K562 (cell line): ENCODE data around the gene MAML3. TPM values are rescaled to one million over a fixed set of nuclear protein-coding genes. Genes with fewer than 3 reads are reported as not detected.

Source experiments
- ATAC-seq: fragments of 200-7000 bp; cut with Tn5 transposase; 3 replicates; pipeline ENCODE4 v1.9.1; 2020; ENCODE audit warnings: moderate library complexity
- BruUV-seq: library from RNA; stranded (reverse); fragments of 400-500 nt; replicated peaks from 2 replicates; lab custom pipeline; 2021; lab: Mats Ljungman, UMichigan
- CTCF ChIA-PET: fragments of 300-600 bp; formaldehyde crosslinking; extraction: SDS; loops from one replicate; lab custom pipeline; 2021; ENCODE audit warnings: low intra/inter-chr PET ratio; lab: Yijun Ruan, JAX
- POLR2A ChIA-PET: fragments of 300-600, 350-650 bp; sonication (Branson Sonifier 250); formaldehyde crosslinking; extraction: SDS; loops from one replicate; lab custom pipeline; 2021; ENCODE audit warnings: antibody characterized with exemption, inconsistent platforms; lab: Yijun Ruan, JAX
- DNase-seq, 4 experiments: peaks; one replicate each; pipeline versions ENCODE4 v3.0.0 to v3.0.0-alpha.2; 2011 to 2018; ENCODE audit warnings: low spot score in 3 of 4, mixed read lengths in 3 of 4; ENCODE audit errors: extremely low read depth in 1 of 4
- FAIRE-seq: peaks from 2 replicates; lab custom pipeline; 2011; peaks lifted over from hg19 to GRCh38; lab: Jason Lieb, UNC
- H2AFZ ChIP-seq: 2 replicates; pipeline ENCODE4 v1.6.0; 2011; ENCODE audit warnings: low read depth, low read length, control low read depth, inconsistent platforms
- H3K27ac ChIP-seq: fragments of 200-600 bp; 3 replicates; pipeline ENCODE4 v1.8.0; 2011; ENCODE audit warnings: low read depth, mild to moderate bottlenecking, control low read depth, inconsistent platforms, low read length, moderate library complexity, mixed read lengths; ENCODE audit errors: extremely low read depth
- H3K27me3 ChIP-seq, 2 experiments: fragments of 300-600 bp in 1 of 2; 2 replicates in 1 of 2; 3 replicates in 1 of 2; pipeline versions ENCODE4 v1.6.0 to v1.8.0; 2011; ENCODE audit warnings: inconsistent platforms in 2 of 2, low read length in 2 of 2, mild to moderate bottlenecking in 1 of 2, mixed read lengths in 1 of 2, moderate library complexity in 1 of 2; ENCODE audit not compliant: control insufficient read depth in 2 of 2, insufficient read depth in 2 of 2
- H3K36me3 ChIP-seq: fragments of 300-600 bp; 3 replicates; pipeline ENCODE4 v1.8.0; 2011; ENCODE audit warnings: mild to moderate bottlenecking, low read length, inconsistent platforms; ENCODE audit not compliant: control insufficient read depth, insufficient read depth
- H3K4me1 ChIP-seq, 2 experiments: fragments of 200-600 bp in 1 of 2; replicated peaks in 1 of 2; 2 replicates in 1 of 2; 3 replicates in 1 of 2; pipeline versions ENCODE4 v1.5.1 to v1.8.0; 2011; ENCODE audit warnings: inconsistent platforms in 2 of 2, low read length in 2 of 2, mild to moderate bottlenecking in 1 of 2, mixed read lengths in 1 of 2, moderate library complexity in 1 of 2; ENCODE audit not compliant: control insufficient read depth in 2 of 2, insufficient read depth in 2 of 2
- H3K4me2 ChIP-seq: 2 replicates; pipeline ENCODE4 v1.6.1; 2011; ENCODE audit warnings: low read length, control low read depth, inconsistent platforms, mixed read lengths; ENCODE audit not compliant: insufficient read depth
- H3K4me3 ChIP-seq: fragments of 200-600 bp; sonication (generic), shearing (Covaris generic); 2 replicates; pipeline ENCODE4 v1.5.1; 2016; ENCODE audit warnings: control low read depth, inconsistent platforms
- H3K79me2 ChIP-seq: fragments of 200-600 bp; 3 replicates; pipeline ENCODE4 v1.8.0; 2011; ENCODE audit warnings: low read length, inconsistent platforms; ENCODE audit not compliant: control insufficient read depth, insufficient read depth
- H3K9ac ChIP-seq, 2 experiments: 2 replicates each; pipeline versions ENCODE4 v1.6.0 to v1.6.1; 2011; ENCODE audit warnings: low read depth in 2 of 2, low read length in 2 of 2, control low read depth in 1 of 2, inconsistent platforms in 1 of 2, mild to moderate bottlenecking in 1 of 2, mixed read lengths in 1 of 2; ENCODE audit not compliant: insufficient read depth in 1 of 2
- H3K9me1 ChIP-seq: one replicate; pipeline ENCODE4 v1.6.0; 2011; ENCODE audit warnings: inconsistent platforms, mild to moderate bottlenecking, low read length, moderate library complexity; ENCODE audit not compliant: control insufficient read depth, insufficient read depth
- H3K9me3 ChIP-seq: replicated peaks from 2 replicates; pipeline ENCODE4 v1.5.1; 2011; ENCODE audit warnings: low read depth, low read length, inconsistent platforms; ENCODE audit not compliant: control insufficient read depth, insufficient read depth
- H4K20me1 ChIP-seq: replicated peaks from 2 replicates; pipeline ENCODE4 v1.6.1; 2011; ENCODE audit warnings: low read length, inconsistent platforms, mixed read lengths; ENCODE audit not compliant: control insufficient read depth, insufficient read depth
- ATF7 ChIP-seq: fragments of 450-650 bp; IDR thresholded peaks from 2 replicates; pipeline ENCODE4 v1.7.1; 2014; ENCODE audit warnings: mild to moderate bottlenecking, moderate library complexity
- BHLHE40 ChIP-seq: IDR thresholded peaks from 2 replicates; pipeline ENCODE4 v1.6.1; 2011; ENCODE audit warnings: low read length, improper control_type of control experiment
- CBFA2T3 ChIP-seq: fragments of 450-650 bp; IDR thresholded peaks from 2 replicates; pipeline ENCODE4 v1.6.1; 2017
- MAX ChIP-seq: sonication (generic); formaldehyde crosslinking; IDR thresholded peaks from 2 replicates; pipeline ENCODE4 v1.9.0; 2022; ENCODE audit warnings: mild to moderate bottlenecking, missing genetic modification reagents
- MCM5 ChIP-seq: fragments of 450-650 bp; IDR thresholded peaks from 2 replicates; pipeline ENCODE4 v1.6.1; 2016; ENCODE audit warnings: low read depth
- MEF2D ChIP-seq: conservative IDR thresholded peaks from 2 replicates; pipeline ENCODE4 v1.6.1; 2016; ENCODE audit warnings: low read depth, missing genetic modification characterization, missing compliant biosample characterization
- MLLT1 ChIP-seq, 2 experiments: fragments of 450-650 bp; IDR thresholded peaks; 2 replicates each; pipeline ENCODE4 v1.6.1; 2016
- NELFE ChIP-seq: IDR thresholded peaks from 2 replicates; pipeline ENCODE4 v1.6.1; 2011; ENCODE audit warnings: mild to moderate bottlenecking; ENCODE audit not compliant: insufficient read depth, insufficient read length
- POLR2H ChIP-seq: IDR thresholded peaks from 2 replicates; pipeline ENCODE4 v1.6.1; 2016; ENCODE audit warnings: missing genetic modification characterization, low read depth, mild to moderate bottlenecking, control low read depth, missing compliant biosample characterization, moderate library complexity
- TBP ChIP-seq: optimal IDR thresholded peaks from 2 replicates; pipeline ENCODE3; 2011; ENCODE audit warnings: low read depth, low read length, improper control_type of control experiment
- TCF3 ChIP-seq: sonication (generic); formaldehyde crosslinking; IDR thresholded peaks from 2 replicates; pipeline ENCODE4 v1.4.0; 2020; ENCODE audit warnings: mild to moderate bottlenecking, missing genetic modification reagents
- ZC3H11A ChIP-seq: IDR thresholded peaks from 2 replicates; pipeline ENCODE4 v1.6.1; 2012; ENCODE audit warnings: low read depth, low read length, improper control_type of control experiment
- ZNF140 ChIP-seq: fragments of 250-450 bp; sonication (Bioruptor Pico); IDR thresholded peaks from 2 replicates; pipeline ENCODE4 v1.8.0; 2021; ENCODE audit warnings: moderate library complexity, mild to moderate bottlenecking, inconsistent platforms
- WGBS: fragments of 100-300 bp; shearing (Covaris generic); methylation state at CpG from one replicate; pipeline ENCODE4 v1.1.6; 2016; ENCODE audit warnings: low coverage, mixed read lengths; ENCODE audit not compliant: insufficient coverage; ENCODE audit errors: missing lambda C conversion rate; 5-methylcytosine and 5-hydroxymethylcytosine counted together
- in situ Hi-C: fragments of 300-500 bp; cut with MboI; formaldehyde crosslinking; loops from 4 replicates; pipeline ENCODE4 v1.15.0; 2018; ENCODE audit warnings: inconsistent platforms, mixed read lengths
- intact Hi-C: fragments of 100-400 bp; cut with micrococcal nuclease; formaldehyde crosslinking; loops from 2 replicates; pipeline ENCODE4 v1.14.2; 2022
- polyA plus RNA-seq, 8 experiments: library from polyadenylated mRNA; depleted of rRNA in 4 of 8; stranded (reverse) in 5 of 8; unstranded in 3 of 8; fragments of >200 nt; fragmentation: Nextera tagmentation in 2 of 8; fragmentation: Illumina TruSeq in 1 of 8; extraction: Ambion mirVana in 2 of 8; extraction: Trizol in 1 of 8; gene quantifications; 2 replicates each; pipeline versions ENCODE4 v1.2.1 to v1.2.3, GENCODE V29; 2011 to 2014; ENCODE audit warnings: inconsistent platforms in 1 of 8, missing spikeins in 1 of 8
- total RNA-seq, 7 experiments: library from RNA; depleted of rRNA in 6 of 7; stranded (reverse); fragments of >200 nt in 6 of 7; fragmentation: Illumina TruSeq in 2 of 7; extraction: Trizol in 2 of 7; gene quantifications; 2 replicates each; pipeline versions ENCODE4 v1.2.1 to v1.2.3, GENCODE V29; 2011 to 2021; ENCODE audit warnings: low replicate concordance in 1 of 7
- TF ChIP-seq, protein P1 (sequence below): fragments of 250-450 bp; sonication (Bioruptor Pico); IDR thresholded peaks from 2 replicates; pipeline ENCODE4 v1.4.0; 2020; ENCODE audit warnings: mild to moderate bottlenecking
- TF ChIP-seq, protein P2 (sequence below): fragments of 450-650 bp; IDR thresholded peaks from 2 replicates; pipeline ENCODE4 v1.6.1; 2016
- TF ChIP-seq, protein P3 (sequence below), 3 experiments: IDR thresholded peaks in 2 of 3; conservative IDR thresholded peaks in 1 of 3; 2 replicates each; pipeline ENCODE4 v1.5.1; 2011 to 2012; ENCODE audit warnings: low read length in 3 of 3, mild to moderate bottlenecking in 3 of 3, control low read depth in 2 of 3, improper control_type of control experiment in 1 of 3, inconsistent platforms in 1 of 3, low read depth in 1 of 3, mixed read lengths in 1 of 3, moderate library complexity in 1 of 3; ENCODE audit not compliant: insufficient read depth in 2 of 3

Gene MAML3
- total and polyA plus RNA-seq, 9 of the 15 experiments (the other 6 are each of a cell fraction or from before 2014, with no cell fraction given), result 0.01 to 0.55 (median 0.25) TPM

GRCh38 chr4:139692309-139693012 lies 461.5 kb downstream of the MAML3 start:
- Histone ChIP-seq H2AFZ (peak overlapping the region; percentile 47; the same call in 1 of the 2 replicates), H4K20me1 (no peaks in the 10 kb centered on the region), H3K79me2 (peaks cover 1% of the 10 kb centered on the region; the same call in 1 of the 3 replicates), H3K9ac (0 out of 4 replicates have a peak overlapping the region, but pooled peaks of 1 of the 2 experiments have one; percentile 24), H3K27me3 (no peaks in the 10 kb centered on the region), H3K9me3 (no peaks in the 10 kb centered on the region), H3K4me2 (peak overlapping the region; percentile 6; the same call in 1 of the 2 replicates), H3K9me1 (no peaks in the 10 kb centered on the region), H3K4me1 (peaks cover 6 to 16% of the 10 kb centered on the region in 2 experiments), H3K27ac (no peak overlapping the region), H3K36me3 (peaks cover 13% of the 10 kb centered on the region; the same call in 2 of the 3 replicates), H3K4me3 (no peak overlapping the region)
- FAIRE-seq (peak; percentile 74), ATAC-seq (peak; percentile 86), DNase-seq (peak in 1 of 4 experiments; percentile 25)
- in situ Hi-C loops (no loop called here), intact Hi-C loops (loop anchor here (5.0 kb wide), 1 partner anchor 35 kb away; no protein-coding TSS in a partner anchor)
- WGBS, result 29% methylated on average over 4 of the region's 4 CpGs
- BruUV-seq, result no TSS peak
- CTCF ChIA-PET, result interaction anchor here (0.6 kb wide), 1 partner anchor 1127 kb away, joined by 5 read pairs; no protein-coding TSS in a partner anchor
- POLR2A ChIA-PET, result interaction anchor here (1.4 kb wide), 1 partner anchor 35 kb away, joined by 4 read pairs; no protein-coding TSS in a partner anchor
- TF ChIP-seq MCM5, result no peak
- no peak for TF ChIP-seq BHLHE40
- TF ChIP-seq NELFE, result no peak
- TF ChIP-seq, protein P1, sequence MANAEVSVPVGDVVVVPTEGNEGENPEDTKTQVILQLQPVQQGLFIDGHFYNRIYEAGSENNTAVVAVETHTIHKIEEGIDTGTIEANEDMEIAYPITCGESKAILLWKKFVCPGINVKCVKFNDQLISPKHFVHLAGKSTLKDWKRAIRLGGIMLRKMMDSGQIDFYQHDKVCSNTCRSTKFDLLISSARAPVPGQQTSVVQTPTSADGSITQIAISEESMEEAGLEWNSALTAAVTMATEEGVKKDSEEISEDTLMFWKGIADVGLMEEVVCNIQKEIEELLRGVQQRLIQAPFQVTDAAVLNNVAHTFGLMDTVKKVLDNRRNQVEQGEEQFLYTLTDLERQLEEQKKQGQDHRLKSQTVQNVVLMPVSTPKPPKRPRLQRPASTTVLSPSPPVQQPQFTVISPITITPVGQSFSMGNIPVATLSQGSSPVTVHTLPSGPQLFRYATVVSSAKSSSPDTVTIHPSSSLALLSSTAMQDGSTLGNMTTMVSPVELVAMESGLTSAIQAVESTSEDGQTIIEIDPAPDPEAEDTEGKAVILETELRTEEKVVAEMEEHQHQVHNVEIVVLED, result no peak
- TF ChIP-seq TCF3 (CRISPR knock-in tag), result peak; percentile 39; the same call in 1 of the 2 replicates
- no peak for TF ChIP-seq MEF2D (tag)
- TF ChIP-seq CBFA2T3, result no peak
- no peak for TF ChIP-seq MLLT1 (IDR thresholded peaks at IDR 0.05)
- no peak for TF ChIP-seq ZNF140 (CRISPR knock-in tag)
- TF ChIP-seq MAX, result no peak
- TF ChIP-seq, protein P2, sequence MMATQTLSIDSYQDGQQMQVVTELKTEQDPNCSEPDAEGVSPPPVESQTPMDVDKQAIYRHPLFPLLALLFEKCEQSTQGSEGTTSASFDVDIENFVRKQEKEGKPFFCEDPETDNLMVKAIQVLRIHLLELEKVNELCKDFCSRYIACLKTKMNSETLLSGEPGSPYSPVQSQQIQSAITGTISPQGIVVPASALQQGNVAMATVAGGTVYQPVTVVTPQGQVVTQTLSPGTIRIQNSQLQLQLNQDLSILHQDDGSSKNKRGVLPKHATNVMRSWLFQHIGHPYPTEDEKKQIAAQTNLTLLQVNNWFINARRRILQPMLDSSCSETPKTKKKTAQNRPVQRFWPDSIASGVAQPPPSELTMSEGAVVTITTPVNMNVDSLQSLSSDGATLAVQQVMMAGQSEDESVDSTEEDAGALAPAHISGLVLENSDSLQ, result peak; percentile 25; the same call in 1 of the 2 replicates
- TF ChIP-seq TBP, result no peak
- TF ChIP-seq, protein P3, sequence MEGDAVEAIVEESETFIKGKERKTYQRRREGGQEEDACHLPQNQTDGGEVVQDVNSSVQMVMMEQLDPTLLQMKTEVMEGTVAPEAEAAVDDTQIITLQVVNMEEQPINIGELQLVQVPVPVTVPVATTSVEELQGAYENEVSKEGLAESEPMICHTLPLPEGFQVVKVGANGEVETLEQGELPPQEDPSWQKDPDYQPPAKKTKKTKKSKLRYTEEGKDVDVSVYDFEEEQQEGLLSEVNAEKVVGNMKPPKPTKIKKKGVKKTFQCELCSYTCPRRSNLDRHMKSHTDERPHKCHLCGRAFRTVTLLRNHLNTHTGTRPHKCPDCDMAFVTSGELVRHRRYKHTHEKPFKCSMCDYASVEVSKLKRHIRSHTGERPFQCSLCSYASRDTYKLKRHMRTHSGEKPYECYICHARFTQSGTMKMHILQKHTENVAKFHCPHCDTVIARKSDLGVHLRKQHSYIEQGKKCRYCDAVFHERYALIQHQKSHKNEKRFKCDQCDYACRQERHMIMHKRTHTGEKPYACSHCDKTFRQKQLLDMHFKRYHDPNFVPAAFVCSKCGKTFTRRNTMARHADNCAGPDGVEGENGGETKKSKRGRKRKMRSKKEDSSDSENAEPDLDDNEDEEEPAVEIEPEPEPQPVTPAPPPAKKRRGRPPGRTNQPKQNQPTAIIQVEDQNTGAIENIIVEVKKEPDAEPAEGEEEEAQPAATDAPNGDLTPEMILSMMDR (IDR thresholded peaks at IDR 0.05 in 2 of 3, conservative IDR thresholded peaks at IDR 0.05 in 1 of 3; ENCODE audit: insufficient read depth in 2 of 3, low read depth in 1 of 3, low read length in 3 of 3), result peak; percentile 48 to 53 (median 51); a peak in 5 of 6 replicates
- TF ChIP-seq POLR2H (tag), result no peak
- TF ChIP-seq ATF7, result no peak
- no peak for TF ChIP-seq ZC3H11A
